ENCODE measurements around the gene TMEM247. TPM values are rescaled to one million over a fixed set of nuclear protein-coding genes. Genes with fewer than 3 reads are reported as not detected.

TMEM247 gene
- total RNA-seq, 1 donor from 2014 or later = not detected

GRCh38 chr2:46489423-46490174 lies 10.2 kb downstream of the TMEM247 start:
- Histone ChIP-seq H3K4me2 (ENCODE audit: low read length) (no peak overlapping the region), H3K36me3 (ENCODE audit: insufficient read depth, low read length) (no peaks in the 10 kb centered on the region), H3K27ac (ENCODE audit: low read depth, low read length) (no peak overlapping the region), H3K9me3 (ENCODE audit: insufficient read depth, low read depth, low read length) (no peaks in the 10 kb centered on the region), H3K27me3 (ENCODE audit: insufficient read depth, low read length) (no peaks in the 10 kb centered on the region), H4K20me1 (ENCODE audit: insufficient read depth, low read length) (no peaks in the 10 kb centered on the region), H3K79me2 (ENCODE audit: insufficient read depth, low read length) (no peaks in the 10 kb centered on the region), H2AFZ (ENCODE audit: low read depth, low read length) (no peak overlapping the region), H3K4me3 (ENCODE audit: insufficient read depth, low read depth, low read length) (no peak overlapping the region), H3K9ac (ENCODE audit: low read length) (no peak overlapping the region), H3K4me1 (ENCODE audit: insufficient read depth, low read length) (peaks cover 27% of the 10 kb centered on the region)
- no peak for DNase-seq (ENCODE audit: low read depth)
- peak overlapping the region; percentile 34 for H3K27ac Mint-ChIP-seq (ENCODE audit: unreplicated experiment)
- no peak for FAIRE-seq
- TF ChIP-seq EZH2 (IDR thresholded peaks at IDR 0.05; ENCODE audit: insufficient read depth, low read length) = no peak
- TF ChIP-seq, protein P1, sequence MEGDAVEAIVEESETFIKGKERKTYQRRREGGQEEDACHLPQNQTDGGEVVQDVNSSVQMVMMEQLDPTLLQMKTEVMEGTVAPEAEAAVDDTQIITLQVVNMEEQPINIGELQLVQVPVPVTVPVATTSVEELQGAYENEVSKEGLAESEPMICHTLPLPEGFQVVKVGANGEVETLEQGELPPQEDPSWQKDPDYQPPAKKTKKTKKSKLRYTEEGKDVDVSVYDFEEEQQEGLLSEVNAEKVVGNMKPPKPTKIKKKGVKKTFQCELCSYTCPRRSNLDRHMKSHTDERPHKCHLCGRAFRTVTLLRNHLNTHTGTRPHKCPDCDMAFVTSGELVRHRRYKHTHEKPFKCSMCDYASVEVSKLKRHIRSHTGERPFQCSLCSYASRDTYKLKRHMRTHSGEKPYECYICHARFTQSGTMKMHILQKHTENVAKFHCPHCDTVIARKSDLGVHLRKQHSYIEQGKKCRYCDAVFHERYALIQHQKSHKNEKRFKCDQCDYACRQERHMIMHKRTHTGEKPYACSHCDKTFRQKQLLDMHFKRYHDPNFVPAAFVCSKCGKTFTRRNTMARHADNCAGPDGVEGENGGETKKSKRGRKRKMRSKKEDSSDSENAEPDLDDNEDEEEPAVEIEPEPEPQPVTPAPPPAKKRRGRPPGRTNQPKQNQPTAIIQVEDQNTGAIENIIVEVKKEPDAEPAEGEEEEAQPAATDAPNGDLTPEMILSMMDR (IDR thresholded peaks at IDR 0.05; ENCODE audit: insufficient read depth, low read depth, low read length) = no peak
- peaks cover 3% of the 10 kb centered on the region for H3K36me3 Mint-ChIP-seq (ENCODE audit: low read depth, unreplicated experiment)
- H3K9me3 Mint-ChIP-seq (ENCODE audit: unreplicated experiment) = no peaks in the 10 kb centered on the region
- no peak overlapping the region for H3K4me3 Mint-ChIP-seq (ENCODE audit: unreplicated experiment)
- peaks cover 17% of the 10 kb centered on the region for H3K27me3 Mint-ChIP-seq (ENCODE audit: low read depth, unreplicated experiment)
- H3K4me1 Mint-ChIP-seq (ENCODE audit: low read depth, unreplicated experiment) = peaks cover 28% of the 10 kb centered on the region

- Histone ChIP-seq H3K79me2 (ENCODE audit: insufficient read depth, low read length) (no peaks in the 10 kb centered on the region), H3K36me3 (ENCODE audit: insufficient read depth, low read length) (no peaks in the 10 kb centered on the region), H3K4me3 (ENCODE audit: insufficient read depth, low read depth, low read length) (no peak overlapping the region), H2AFZ (ENCODE audit: low read depth, low read length) (no peak overlapping the region), H3K9ac (ENCODE audit: low read length) (no peak overlapping the region), H3K4me1 (ENCODE audit: insufficient read depth, low read length) (peaks cover 31% of the 10 kb centered on the region), H4K20me1 (ENCODE audit: insufficient read depth, low read length) (no peaks in the 10 kb centered on the region), H3K27ac (ENCODE audit: low read depth, low read length) (no peak overlapping the region), H3K27me3 (ENCODE audit: insufficient read depth, low read length) (no peaks in the 10 kb centered on the region), H3K9me3 (ENCODE audit: insufficient read depth, low read depth, low read length) (no peaks in the 10 kb centered on the region), H3K4me2 (ENCODE audit: low read length) (peak overlapping the region; percentile 4)
- FAIRE-seq (no peak), DNase-seq (ENCODE audit: low read depth) (peak; percentile 25)
- no peak overlapping the region for H3K27ac Mint-ChIP-seq (ENCODE audit: unreplicated experiment)
- no peak overlapping the region for H3K4me3 Mint-ChIP-seq (ENCODE audit: unreplicated experiment)
- no peak for TF ChIP-seq EZH2 (IDR thresholded peaks at IDR 0.05; ENCODE audit: insufficient read depth, low read length)
- TF ChIP-seq, protein P1 (IDR thresholded peaks at IDR 0.05; ENCODE audit: insufficient read depth, low read depth, low read length) = no peak
- H3K9me3 Mint-ChIP-seq (ENCODE audit: unreplicated experiment) = no peaks in the 10 kb centered on the region
- H3K36me3 Mint-ChIP-seq (ENCODE audit: low read depth, unreplicated experiment) = peaks cover 3% of the 10 kb centered on the region
- H3K4me1 Mint-ChIP-seq (ENCODE audit: low read depth, unreplicated experiment) = peaks cover 34% of the 10 kb centered on the region
- H3K27me3 Mint-ChIP-seq (ENCODE audit: low read depth, unreplicated experiment) = peaks cover 10% of the 10 kb centered on the region
Measured at GRCh38 chr2:46490521-46491141, 11.3 kb downstream of the TMEM247 start.

DNA sequence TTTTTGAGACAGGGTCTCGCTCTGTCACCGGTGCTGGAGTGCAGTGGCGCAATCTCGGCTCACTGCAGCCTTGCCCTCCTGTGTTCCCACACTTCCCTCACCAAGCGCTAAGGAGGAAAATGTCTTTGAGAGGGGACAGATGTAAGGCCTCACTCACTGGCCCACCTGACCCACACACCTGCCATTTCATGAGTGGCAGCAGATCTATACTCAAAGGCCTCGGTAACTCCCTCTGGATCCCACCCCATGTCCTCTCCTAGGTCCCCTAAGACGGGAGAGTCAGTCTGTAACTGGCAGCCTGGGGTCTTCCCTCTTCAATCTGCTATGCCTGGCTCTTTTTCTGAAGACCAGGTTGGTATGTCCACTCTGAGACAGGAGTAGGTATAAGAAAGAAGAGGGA lies 12.9 kb downstream of the TMEM247 start:
- no peak overlapping the region for H3K4me3 ChIP-seq (ENCODE audit: insufficient read depth, low read depth, low read length)
- TF ChIP-seq, protein P1 (IDR thresholded peaks at IDR 0.05; ENCODE audit: insufficient read depth, low read depth, low read length) = no peak
- TF ChIP-seq EZH2 (IDR thresholded peaks at IDR 0.05; ENCODE audit: insufficient read depth, low read length) = no peak
- no peaks in the 10 kb centered on the region for H3K36me3 ChIP-seq (ENCODE audit: insufficient read depth, low read length)
- Mint-ChIP-seq H3K27ac (ENCODE audit: unreplicated experiment) (no peak overlapping the region), H3K27me3 (ENCODE audit: low read depth, unreplicated experiment) (peaks cover 12% of the 10 kb centered on the region), H3K36me3 (ENCODE audit: low read depth, unreplicated experiment) (peaks cover 3% of the 10 kb centered on the region), H3K4me3 (ENCODE audit: unreplicated experiment) (no peak overlapping the region), H3K4me1 (ENCODE audit: low read depth, unreplicated experiment) (peaks cover 40% of the 10 kb centered on the region), H3K9me3 (ENCODE audit: unreplicated experiment) (no peaks in the 10 kb centered on the region)
- no peak overlapping the region for H3K9ac ChIP-seq (ENCODE audit: low read length)
- FAIRE-seq = no peak
- H3K9me3 ChIP-seq (ENCODE audit: insufficient read depth, low read depth, low read length) = no peaks in the 10 kb centered on the region
- H4K20me1 ChIP-seq (ENCODE audit: insufficient read depth, low read length) = no peaks in the 10 kb centered on the region
- H3K4me1 ChIP-seq (ENCODE audit: insufficient read depth, low read length) = peaks cover 34% of the 10 kb centered on the region
- H2AFZ ChIP-seq (ENCODE audit: low read depth, low read length) = no peak overlapping the region
- no peaks in the 10 kb centered on the region for H3K79me2 ChIP-seq (ENCODE audit: insufficient read depth, low read length)
- no peak for DNase-seq (ENCODE audit: low read depth)
- H3K4me2 ChIP-seq (ENCODE audit: low read length) = no peak overlapping the region
- H3K27ac ChIP-seq (ENCODE audit: low read depth, low read length) = no peak overlapping the region
- H3K27me3 ChIP-seq (ENCODE audit: insufficient read depth, low read length) = no peaks in the 10 kb centered on the region

Data from astrocyte (in vitro differentiated cells and primary cell).